CD1c-positive myeloid dendritic cell (primary cell): ENCODE results near the gene SERPINA6.
"Not testable (repeated sequence)": the region's sequence is repeated elsewhere in the genome, so short reads cannot be mapped to it uniquely, and the experiment has no call there.

Experiments used
- DNase-seq: peaks from one replicate; pipeline ENCODE4 v3.0.0-alpha.2; 2016; ENCODE audit errors: extremely low spot score

SERPINA6 gene

GRCh38 chr14:94291906-94292525 is 31.1 kb downstream of the SERPINA6 start:
- no peak for DNase-seq

GRCh38 chr14:94291159-94291905 is 31.8 kb downstream of the SERPINA6 start:
- no peak for DNase-seq

GRCh38 chr14:94290197-94290596 is 32.9 kb downstream of the SERPINA6 start:
- no peak for DNase-seq

GRCh38 chr14:94288610-94289465 is 34.3 kb downstream of the SERPINA6 start:
- DNase-seq = no peak

GRCh38 chr14:94285158-94285557 is 38.0 kb downstream of the SERPINA6 start:
- no peak for DNase-seq

- no peak for DNase-seq
These were observed 38.9 kb downstream of the SERPINA6 start for GRCh38 chr14:94284221-94284620.

GRCh38 chr14:94282991-94283723 is 40.0 kb downstream of the SERPINA6 start:
- DNase-seq = no peak

GRCh38 chr14:94278731-94279130 is 44.4 kb downstream of the SERPINA6 start:
- DNase-seq = no peak

- not testable (repeated sequence) for DNase-seq
These were observed 46.1 kb downstream of the SERPINA6 start for GRCh38 chr14:94276898-94277561.

- DNase-seq = no peak
These were observed 54.0 kb downstream of the SERPINA6 start for GRCh38 chr14:94269156-94269555.

GRCh38 chr14:94268582-94268981 is 54.6 kb downstream of the SERPINA6 start:
- DNase-seq = not testable (repeated sequence)

- no peak for DNase-seq
These were observed 55.8 kb downstream of the SERPINA6 start for GRCh38 chr14:94267352-94267751.

- not testable (repeated sequence) for DNase-seq
These were observed 58.9 kb downstream of the SERPINA6 start for GRCh38 chr14:94264195-94264594.
